ENCODE results near the gene RBM10. TPM values are rescaled to one million over a fixed set of nuclear protein-coding genes. Genes with fewer than 3 reads are reported as not detected.

Gene RBM10
- polyA plus RNA-seq, 1 experiment = 30.9 TPM

DNA sequence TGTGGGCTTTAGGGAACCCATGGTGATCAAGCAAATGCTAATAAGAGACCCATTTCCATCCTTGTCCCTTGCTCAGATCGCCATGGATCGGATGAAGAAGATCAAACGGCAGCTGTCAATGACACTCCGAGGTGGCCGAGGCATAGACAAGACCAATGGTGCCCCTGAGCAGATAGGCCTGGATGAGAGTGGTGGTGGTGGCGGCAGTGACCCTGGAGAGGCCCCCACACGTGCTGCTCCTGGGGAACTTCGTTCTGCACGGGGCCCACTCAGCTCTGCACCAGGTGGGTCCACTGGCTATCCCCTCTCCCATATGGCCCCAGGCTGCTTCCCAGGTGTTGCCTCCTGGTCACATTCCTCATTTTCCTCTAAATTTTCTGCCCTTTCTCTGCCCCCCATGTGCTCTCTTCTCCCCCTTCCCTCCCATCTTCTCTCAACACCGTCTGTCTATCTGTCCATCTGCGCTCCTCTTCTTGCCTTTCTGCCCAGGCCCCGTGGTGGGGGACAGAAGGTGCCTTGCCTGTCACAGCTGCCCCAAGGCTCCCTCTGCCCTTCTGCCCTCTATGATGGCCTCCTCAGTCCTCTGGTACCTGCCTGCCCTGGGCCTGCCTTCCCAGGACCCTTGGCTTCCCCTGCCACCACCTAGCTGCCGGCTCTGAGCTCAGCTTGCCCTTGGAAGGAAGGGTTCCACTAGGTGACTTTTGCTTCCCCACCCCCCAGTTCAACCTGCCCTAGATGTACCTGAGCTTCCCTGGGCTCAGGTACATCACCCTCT, 78.6 kb downstream of the RBM10 start:
- ChIA-PET POLR2A (no interaction called here), CTCF (no interaction called here)

DNA sequence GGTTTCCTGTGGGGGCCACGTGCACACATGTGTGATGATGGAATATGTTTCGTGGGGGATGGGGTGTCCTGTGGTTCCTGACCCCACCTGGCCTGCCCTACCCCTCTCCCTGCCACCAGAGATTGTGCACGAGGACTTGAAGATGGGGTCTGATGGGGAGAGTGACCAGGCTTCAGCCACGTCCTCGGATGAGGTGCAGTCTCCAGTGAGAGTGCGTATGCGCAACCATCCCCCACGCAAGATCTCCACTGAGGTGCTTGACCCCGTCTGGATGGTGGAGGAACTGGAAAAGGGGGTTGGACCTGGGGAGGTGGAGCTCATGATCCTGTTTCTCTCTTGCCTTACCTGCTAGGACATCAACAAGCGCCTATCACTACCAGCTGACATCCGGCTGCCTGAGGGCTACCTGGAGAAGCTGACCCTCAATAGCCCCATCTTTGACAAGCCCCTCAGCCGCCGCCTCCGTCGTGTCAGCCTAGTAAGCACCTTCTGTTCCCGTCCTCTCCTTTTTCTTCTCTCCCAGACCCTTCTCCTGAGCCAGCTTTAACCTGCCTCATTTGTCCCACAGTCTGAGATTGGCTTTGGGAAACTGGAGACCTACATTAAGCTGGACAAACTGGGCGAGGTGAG, 79.4 kb downstream of the RBM10 start:
- H3K4me3 ChIP-seq (ENCODE audit: low read depth, low read length) = no peak overlapping the region
- H3K36me3 ChIP-seq (ENCODE audit: control insufficient read depth, insufficient read depth, low read length) = peaks cover 19% of the 10 kb centered on the region
- no peaks in the 10 kb centered on the region for H3K27me3 ChIP-seq (ENCODE audit: control insufficient read depth, insufficient read depth, low read length)
- no peak for DNase-seq (ENCODE audit: low read depth)
- TF ChIP-seq, protein P1, sequence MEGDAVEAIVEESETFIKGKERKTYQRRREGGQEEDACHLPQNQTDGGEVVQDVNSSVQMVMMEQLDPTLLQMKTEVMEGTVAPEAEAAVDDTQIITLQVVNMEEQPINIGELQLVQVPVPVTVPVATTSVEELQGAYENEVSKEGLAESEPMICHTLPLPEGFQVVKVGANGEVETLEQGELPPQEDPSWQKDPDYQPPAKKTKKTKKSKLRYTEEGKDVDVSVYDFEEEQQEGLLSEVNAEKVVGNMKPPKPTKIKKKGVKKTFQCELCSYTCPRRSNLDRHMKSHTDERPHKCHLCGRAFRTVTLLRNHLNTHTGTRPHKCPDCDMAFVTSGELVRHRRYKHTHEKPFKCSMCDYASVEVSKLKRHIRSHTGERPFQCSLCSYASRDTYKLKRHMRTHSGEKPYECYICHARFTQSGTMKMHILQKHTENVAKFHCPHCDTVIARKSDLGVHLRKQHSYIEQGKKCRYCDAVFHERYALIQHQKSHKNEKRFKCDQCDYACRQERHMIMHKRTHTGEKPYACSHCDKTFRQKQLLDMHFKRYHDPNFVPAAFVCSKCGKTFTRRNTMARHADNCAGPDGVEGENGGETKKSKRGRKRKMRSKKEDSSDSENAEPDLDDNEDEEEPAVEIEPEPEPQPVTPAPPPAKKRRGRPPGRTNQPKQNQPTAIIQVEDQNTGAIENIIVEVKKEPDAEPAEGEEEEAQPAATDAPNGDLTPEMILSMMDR (IDR thresholded peaks at IDR 0.05; ENCODE audit: insufficient read depth, low read depth, low read length) = no peak
- ChIA-PET POLR2A (no interaction called here), CTCF (no interaction called here)

More for the DNA sequence above, 78.6 kb downstream of the RBM10 start:
- Histone ChIP-seq H3K27me3 (ENCODE audit: control insufficient read depth, insufficient read depth, low read length) (no peaks in the 10 kb centered on the region), H3K36me3 (ENCODE audit: control insufficient read depth, insufficient read depth, low read length) (peaks cover 19% of the 10 kb centered on the region), H3K4me3 (ENCODE audit: low read depth, low read length) (no peak overlapping the region)
- TF ChIP-seq, protein P1 (IDR thresholded peaks at IDR 0.05; ENCODE audit: insufficient read depth, low read depth, low read length) = no peak
- no peak for DNase-seq (ENCODE audit: low read depth)

DNA sequence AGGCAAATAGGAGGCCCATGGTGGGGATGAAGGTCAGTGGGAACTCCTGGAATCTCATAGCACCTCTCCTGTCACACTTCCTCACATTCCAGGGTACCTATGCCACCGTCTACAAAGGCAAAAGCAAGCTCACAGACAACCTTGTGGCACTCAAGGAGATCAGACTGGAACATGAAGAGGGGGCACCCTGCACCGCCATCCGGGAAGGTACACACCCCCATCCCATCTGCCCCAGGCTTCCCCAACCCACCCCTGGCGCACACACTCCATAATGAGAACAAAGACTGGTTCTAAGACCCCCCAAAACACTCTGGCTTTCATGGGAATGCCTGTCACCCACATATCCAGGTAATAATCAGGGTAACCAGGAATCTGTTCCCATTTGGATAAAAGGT, 79.9 kb downstream of the RBM10 start:
- no peak overlapping the region for H3K4me3 ChIP-seq (ENCODE audit: low read depth, low read length)
- ChIA-PET POLR2A (no interaction called here), CTCF (no interaction called here)
- H3K27me3 ChIP-seq (ENCODE audit: control insufficient read depth, insufficient read depth, low read length) = no peaks in the 10 kb centered on the region
- TF ChIP-seq, protein P1 (IDR thresholded peaks at IDR 0.05; ENCODE audit: insufficient read depth, low read depth, low read length) = no peak
- peaks cover 19% of the 10 kb centered on the region for H3K36me3 ChIP-seq (ENCODE audit: control insufficient read depth, insufficient read depth, low read length)
- no peak for DNase-seq (ENCODE audit: low read depth)

DNA sequence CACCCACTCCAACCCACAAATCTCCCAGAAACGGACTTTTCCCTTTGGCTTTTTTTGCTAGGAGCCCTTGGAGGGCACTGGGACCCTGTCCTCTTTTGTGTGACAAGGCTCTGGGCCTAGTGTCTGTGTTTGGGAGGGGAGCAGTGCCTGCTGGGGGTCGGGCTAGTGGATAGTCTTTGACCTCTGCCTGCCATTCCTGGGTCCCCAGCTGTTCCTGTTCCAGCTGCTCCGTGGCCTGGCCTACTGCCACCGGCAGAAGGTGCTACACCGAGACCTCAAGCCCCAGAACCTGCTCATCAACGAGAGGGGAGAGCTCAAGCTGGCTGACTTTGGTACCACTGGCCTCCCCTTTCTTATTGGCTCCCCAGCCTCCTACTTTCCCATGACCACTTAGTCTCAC, 81.0 kb downstream of the RBM10 start:
- ChIA-PET CTCF (no interaction called here), POLR2A (no interaction called here)
- Histone ChIP-seq H3K27me3 (ENCODE audit: control insufficient read depth, insufficient read depth, low read length) (no peaks in the 10 kb centered on the region), H3K36me3 (ENCODE audit: control insufficient read depth, insufficient read depth, low read length) (peaks cover 19% of the 10 kb centered on the region), H3K4me3 (ENCODE audit: low read depth, low read length) (no peak overlapping the region)
- TF ChIP-seq, protein P1 (IDR thresholded peaks at IDR 0.05; ENCODE audit: insufficient read depth, low read depth, low read length) = no peak
- no peak for DNase-seq (ENCODE audit: low read depth)

DNA sequence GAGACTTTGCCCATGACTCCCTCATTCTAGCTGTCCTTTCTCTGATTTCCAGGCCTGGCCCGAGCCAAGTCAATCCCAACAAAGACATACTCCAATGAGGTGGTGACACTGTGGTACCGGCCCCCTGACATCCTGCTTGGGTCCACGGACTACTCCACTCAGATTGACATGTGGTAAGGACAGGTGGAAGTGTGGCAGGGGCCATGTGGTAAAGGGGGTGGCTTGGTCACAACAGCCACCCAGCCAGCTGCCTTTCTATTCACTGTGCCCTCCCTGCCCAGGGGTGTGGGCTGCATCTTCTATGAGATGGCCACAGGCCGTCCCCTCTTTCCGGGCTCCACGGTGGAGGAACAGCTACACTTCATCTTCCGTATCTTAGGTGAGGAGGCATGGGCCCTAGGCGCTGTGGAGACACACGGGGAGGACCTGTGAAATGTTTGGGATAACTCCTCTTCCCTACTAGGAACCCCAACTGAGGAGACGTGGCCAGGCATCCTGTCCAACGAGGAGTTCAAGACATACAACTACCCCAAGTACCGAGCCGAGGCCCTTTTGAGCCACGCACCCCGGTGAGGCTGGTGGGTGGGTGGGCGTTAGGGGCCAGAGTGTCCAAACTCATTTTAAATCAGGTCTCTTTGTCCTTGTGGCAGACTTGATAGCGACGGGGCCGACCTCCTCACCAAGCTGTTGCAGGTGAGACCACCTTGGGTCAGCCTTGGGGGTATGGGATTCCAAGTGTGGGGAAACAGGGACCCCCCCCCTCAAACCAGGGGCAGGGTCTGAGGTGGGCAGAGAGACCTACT, 81.7 kb downstream of the RBM10 start:
- ChIA-PET POLR2A (no interaction called here), CTCF (no interaction called here)
- DNase-seq (ENCODE audit: low read depth) = no peak
- Histone ChIP-seq H3K36me3 (ENCODE audit: control insufficient read depth, insufficient read depth, low read length) (peaks cover 19% of the 10 kb centered on the region), H3K4me3 (ENCODE audit: low read depth, low read length) (no peak overlapping the region), H3K27me3 (ENCODE audit: control insufficient read depth, insufficient read depth, low read length) (no peaks in the 10 kb centered on the region)
- TF ChIP-seq, protein P1 (IDR thresholded peaks at IDR 0.05; ENCODE audit: insufficient read depth, low read depth, low read length) = no peak

Measured in BJ (cell line).